Neutrophil (primary cell): Measurements from ENCODE around the gene CABP1.

Experiments
- H3K27ac ChIP-seq: fragments of 200-600 bp; sonication (generic); 2 replicates; pipeline ENCODE4 v1.5.1; 2016; ENCODE audit warnings: mild to moderate bottlenecking, moderate library complexity
- H3K27me3 ChIP-seq: fragments of 200-600 bp; sonication (generic); 2 replicates; pipeline ENCODE4 v1.6.0; 2016; ENCODE audit warnings: mild to moderate bottlenecking
- H3K36me3 ChIP-seq: fragments of 200-600 bp; sonication (generic); 2 replicates; pipeline ENCODE4 v1.5.1; 2017
- H3K4me1 ChIP-seq, 2 experiments: fragments of 200-600 bp in 1 of 2; sonication (generic) in 1 of 2; 1 replicate in 1 of 2; 2 replicates in 1 of 2; pipeline versions ENCODE4 v1.5.1 to v1.6.1; 2013 to 2016; ENCODE audit warnings: low read depth in 1 of 2, low read length in 1 of 2, mild to moderate bottlenecking in 1 of 2, moderate library complexity in 1 of 2; ENCODE audit not compliant: control insufficient read depth in 1 of 2, insufficient read depth in 1 of 2
- H3K4me3 ChIP-seq, 2 experiments: fragments of 200-600 bp in 1 of 2; sonication (generic) in 1 of 2; 1 replicate in 1 of 2; 2 replicates in 1 of 2; pipeline ENCODE4 v1.5.1; 2013 to 2016; ENCODE audit warnings: low read depth in 1 of 2, low read length in 1 of 2, mild to moderate bottlenecking in 1 of 2, moderate library complexity in 1 of 2
- H3K9me3 ChIP-seq: fragments of 200-600 bp; sonication (generic); 2 replicates; pipeline ENCODE4 v1.5.1; 2016
- CTCF ChIP-seq: fragments of 200-600 bp; sonication (generic); IDR thresholded peaks from 2 replicates; pipeline ENCODE4 v1.5.1; 2016; ENCODE audit warnings: antibody characterized with exemption

CABP1 gene

GRCh38 chr12:120711411-120711810 is 71.0 kb downstream of the CABP1 start:
- Histone ChIP-seq H3K4me1 (peaks cover 18 to 22% of the 10 kb centered on the region in 2 experiments), H3K9me3 (no peaks in the 10 kb centered on the region), H3K4me3 (peak overlapping the region; percentile 82 to 85), H3K36me3 (peaks cover 24% of the 10 kb centered on the region), H3K27ac (peak overlapping the region; percentile 82), H3K27me3 (no peaks in the 10 kb centered on the region)
- TF ChIP-seq CTCF: no peak

GRCh38 chr12:120712610-120713009 is 72.2 kb downstream of the CABP1 start:
- no peaks in the 10 kb centered on the region for H3K27me3 ChIP-seq
- peaks cover 18 to 22% of the 10 kb centered on the region in 2 experiments for H3K4me1 ChIP-seq
- TF ChIP-seq CTCF: no peak
- H3K4me3 ChIP-seq: no peak overlapping the region
- no peaks in the 10 kb centered on the region for H3K9me3 ChIP-seq
- H3K27ac ChIP-seq: no peak overlapping the region
- H3K36me3 ChIP-seq: peaks cover 36% of the 10 kb centered on the region

GRCh38 chr12:120713861-120714482 is 73.5 kb downstream of the CABP1 start:
- H3K4me3 ChIP-seq: no peak overlapping the region

More at GRCh38 chr12:120713861-120714482, 73.5 kb downstream of the CABP1 start:
- H3K9me3 ChIP-seq: no peaks in the 10 kb centered on the region
- H3K27me3 ChIP-seq: no peaks in the 10 kb centered on the region
- peaks cover 50% of the 10 kb centered on the region for H3K36me3 ChIP-seq
- H3K27ac ChIP-seq: peak overlapping the region; percentile 39
- H3K4me1 ChIP-seq: peaks cover 18 to 22% of the 10 kb centered on the region in 2 experiments
- peak; percentile 80 for TF ChIP-seq CTCF
